OCI-LY3 (cell line): ENCODE measurements around the gene MORC2.

ENCODE experiments used
- EZH2phosphoT487 ChIP-seq: fragments of 200-600 bp; shearing (Covaris generic); IDR thresholded peaks from 2 replicates; pipeline ENCODE4 v1.6.1; 2018; ENCODE audit warnings: antibody characterized with exemption, mixed run types, low read depth
- TF ChIP-seq, protein P1 (sequence below): fragments of 200-600, 300-600 bp; sonication (generic); IDR thresholded peaks from 2 replicates; pipeline ENCODE4 v1.5.1; 2014; ENCODE audit warnings: antibody characterized with exemption, low read length, low read depth

DNA sequence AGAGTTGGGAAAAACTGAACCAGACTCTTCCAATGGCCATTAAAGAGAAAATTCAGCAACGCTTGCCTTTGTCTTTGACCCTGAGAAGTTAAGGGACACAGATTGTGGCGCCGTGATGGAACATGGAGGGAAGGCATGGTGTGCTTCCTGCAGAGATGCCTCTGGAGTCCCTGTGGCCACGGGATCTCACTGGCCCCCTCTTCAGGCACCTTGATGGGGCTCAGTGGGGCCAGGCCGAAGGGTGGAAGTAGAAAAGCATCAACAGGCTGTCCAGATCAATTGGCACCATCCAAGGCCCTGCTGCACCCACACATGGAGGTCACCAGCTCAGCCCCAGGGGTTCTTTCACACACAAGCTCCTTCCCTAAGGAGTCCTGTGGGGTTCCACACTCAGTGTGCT lies 42.9 kb downstream of the MORC2 start:
- no peak for TF ChIP-seq EZH2phosphoT487
- TF ChIP-seq, protein P1, sequence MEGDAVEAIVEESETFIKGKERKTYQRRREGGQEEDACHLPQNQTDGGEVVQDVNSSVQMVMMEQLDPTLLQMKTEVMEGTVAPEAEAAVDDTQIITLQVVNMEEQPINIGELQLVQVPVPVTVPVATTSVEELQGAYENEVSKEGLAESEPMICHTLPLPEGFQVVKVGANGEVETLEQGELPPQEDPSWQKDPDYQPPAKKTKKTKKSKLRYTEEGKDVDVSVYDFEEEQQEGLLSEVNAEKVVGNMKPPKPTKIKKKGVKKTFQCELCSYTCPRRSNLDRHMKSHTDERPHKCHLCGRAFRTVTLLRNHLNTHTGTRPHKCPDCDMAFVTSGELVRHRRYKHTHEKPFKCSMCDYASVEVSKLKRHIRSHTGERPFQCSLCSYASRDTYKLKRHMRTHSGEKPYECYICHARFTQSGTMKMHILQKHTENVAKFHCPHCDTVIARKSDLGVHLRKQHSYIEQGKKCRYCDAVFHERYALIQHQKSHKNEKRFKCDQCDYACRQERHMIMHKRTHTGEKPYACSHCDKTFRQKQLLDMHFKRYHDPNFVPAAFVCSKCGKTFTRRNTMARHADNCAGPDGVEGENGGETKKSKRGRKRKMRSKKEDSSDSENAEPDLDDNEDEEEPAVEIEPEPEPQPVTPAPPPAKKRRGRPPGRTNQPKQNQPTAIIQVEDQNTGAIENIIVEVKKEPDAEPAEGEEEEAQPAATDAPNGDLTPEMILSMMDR = no peak
